Measurements from ENCODE around the gene CSDE1.
"Not testable (repeated sequence)": the region's sequence is repeated elsewhere in the genome, so short reads cannot be mapped to it uniquely, and the experiment has no call there.

Gene CSDE1

GRCh38 chr1:114764689-114765088, 6.9 kb upstream of the CSDE1 start:
- Histone ChIP-seq H3K4me3 (ENCODE audit: low read depth, low read length) (no peak overlapping the region), H3K9me3 (ENCODE audit: control insufficient read depth, insufficient read depth, low read length) (no peaks in the 10 kb centered on the region), H3K27me3 (ENCODE audit: control insufficient read depth, insufficient read depth, low read length) (no peaks in the 10 kb centered on the region), H3K9ac (ENCODE audit: low read depth, low read length) (no peak overlapping the region), H3K4me1 (ENCODE audit: control insufficient read depth, insufficient read depth, low read length) (no peaks in the 10 kb centered on the region), H3K36me3 (ENCODE audit: control insufficient read depth, insufficient read depth, low read length) (no peaks in the 10 kb centered on the region)

DNA sequence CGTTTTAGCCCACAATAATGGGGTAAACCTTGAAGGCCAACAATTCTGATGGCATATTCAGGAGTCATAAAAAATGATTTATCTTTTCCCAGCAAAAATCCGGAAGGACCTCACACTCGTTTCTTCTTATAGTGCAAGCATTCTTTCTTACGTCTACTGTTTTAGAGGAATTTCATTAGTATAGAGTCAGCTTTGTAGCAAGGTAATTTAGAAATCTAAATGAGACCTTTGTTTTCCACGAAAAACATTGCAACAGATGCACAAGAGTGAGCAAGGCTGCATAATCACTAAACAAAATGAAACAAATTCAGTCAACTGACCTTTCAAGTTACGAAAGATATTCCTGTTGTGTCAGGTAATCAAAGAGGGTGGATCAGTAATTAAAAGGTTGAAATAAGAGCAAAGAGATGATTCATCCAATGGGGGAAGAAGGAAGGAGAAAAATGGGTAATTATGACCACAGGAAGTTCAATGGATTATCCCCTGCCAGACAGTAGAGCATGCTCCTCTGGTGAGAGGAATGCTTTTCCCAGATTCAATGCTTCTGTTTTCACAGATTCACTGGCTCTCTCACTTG, 560 bp upstream of the CSDE1 start:
- no peaks in the 10 kb centered on the region for H3K36me3 ChIP-seq (ENCODE audit: control insufficient read depth, insufficient read depth, low read length)
- no peaks in the 10 kb centered on the region for H3K27me3 ChIP-seq (ENCODE audit: control insufficient read depth, insufficient read depth, low read length)
- H3K4me1 ChIP-seq (ENCODE audit: control insufficient read depth, insufficient read depth, low read length): peaks cover 8% of the 10 kb centered on the region
- peak overlapping the region; percentile 79 for H3K9ac ChIP-seq (ENCODE audit: low read depth, low read length)
- no peaks in the 10 kb centered on the region for H3K9me3 ChIP-seq (ENCODE audit: control insufficient read depth, insufficient read depth, low read length)
- H3K4me3 ChIP-seq (ENCODE audit: low read depth, low read length): peak overlapping the region; percentile 23

GRCh38 chr1:114756949-114757454, 782 bp downstream of the CSDE1 start:
- H3K4me1 ChIP-seq (ENCODE audit: control insufficient read depth, insufficient read depth, low read length): peaks cover 22% of the 10 kb centered on the region
- peak overlapping the region; percentile 100 for H3K4me3 ChIP-seq (ENCODE audit: low read depth, low read length)
- H3K9ac ChIP-seq (ENCODE audit: low read depth, low read length): peak overlapping the region; percentile 87
- H3K27me3 ChIP-seq (ENCODE audit: control insufficient read depth, insufficient read depth, low read length): no peaks in the 10 kb centered on the region
- H3K36me3 ChIP-seq (ENCODE audit: control insufficient read depth, insufficient read depth, low read length): no peaks in the 10 kb centered on the region
- no peaks in the 10 kb centered on the region for H3K9me3 ChIP-seq (ENCODE audit: control insufficient read depth, insufficient read depth, low read length)

DNA sequence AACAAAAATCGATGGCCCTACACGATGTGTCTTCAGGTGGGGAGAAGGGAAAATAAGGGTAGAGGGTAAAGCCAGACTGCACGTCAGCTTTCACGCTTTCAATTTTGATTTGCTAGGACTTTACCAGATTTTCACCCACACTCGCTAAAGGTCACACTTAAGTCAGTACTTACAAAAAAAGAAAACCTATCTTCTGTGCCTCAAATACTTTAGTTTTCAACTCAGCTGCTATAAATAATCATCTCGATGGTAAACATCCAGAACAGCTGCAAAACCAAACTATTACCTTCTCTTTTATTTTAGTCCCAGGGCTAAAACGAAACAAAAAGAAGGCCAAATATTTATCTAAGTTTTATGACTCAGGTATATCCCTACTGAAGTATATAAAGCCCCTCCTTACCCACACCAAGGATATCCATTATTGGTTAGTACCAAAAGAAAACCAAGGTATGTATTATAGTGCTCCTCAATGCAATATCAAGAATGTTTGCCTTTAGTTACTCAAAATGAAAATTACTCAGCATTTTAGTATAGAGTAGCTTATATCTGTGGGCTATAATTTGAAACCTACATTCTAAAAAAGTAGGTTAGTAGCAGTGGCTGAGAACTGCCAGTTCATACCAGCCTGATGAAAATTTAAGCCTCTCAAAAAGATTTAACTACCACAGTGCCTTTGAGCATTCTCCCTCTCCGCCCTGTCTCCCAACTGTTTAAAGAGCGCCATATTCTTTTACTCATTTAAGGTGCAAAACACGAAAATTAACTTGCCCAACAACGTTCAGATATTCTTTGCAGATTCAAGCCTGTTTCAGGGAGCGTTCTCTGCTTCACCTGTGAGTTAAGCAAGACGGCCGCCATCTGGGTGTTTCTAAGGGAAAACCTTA, 1.5 kb downstream of the CSDE1 start:
- H3K4me1 ChIP-seq (ENCODE audit: control insufficient read depth, insufficient read depth, low read length): peaks cover 22% of the 10 kb centered on the region
- no peaks in the 10 kb centered on the region for H3K9me3 ChIP-seq (ENCODE audit: control insufficient read depth, insufficient read depth, low read length)
- H3K36me3 ChIP-seq (ENCODE audit: control insufficient read depth, insufficient read depth, low read length): no peaks in the 10 kb centered on the region
- no peaks in the 10 kb centered on the region for H3K27me3 ChIP-seq (ENCODE audit: control insufficient read depth, insufficient read depth, low read length)
- H3K9ac ChIP-seq (ENCODE audit: low read depth, low read length): peak overlapping the region; percentile 87
- peak overlapping the region; percentile 100 for H3K4me3 ChIP-seq (ENCODE audit: low read depth, low read length)

- Histone ChIP-seq H3K27me3 (ENCODE audit: control insufficient read depth, insufficient read depth, low read length) (no peaks in the 10 kb centered on the region), H3K4me1 (ENCODE audit: control insufficient read depth, insufficient read depth, low read length) (peaks cover 24% of the 10 kb centered on the region), H3K9me3 (ENCODE audit: control insufficient read depth, insufficient read depth, low read length) (no peaks in the 10 kb centered on the region), H3K9ac (ENCODE audit: low read depth, low read length) (no peak overlapping the region), H3K4me3 (ENCODE audit: low read depth, low read length) (peak overlapping the region; percentile 3), H3K36me3 (ENCODE audit: control insufficient read depth, insufficient read depth, low read length) (no peaks in the 10 kb centered on the region)
These were observed 2.5 kb downstream of the CSDE1 start for GRCh38 chr1:114755006-114755931.

- not testable (repeated sequence) for H3K9me3 ChIP-seq (ENCODE audit: control insufficient read depth, insufficient read depth, low read length); H3K36me3 ChIP-seq (ENCODE audit: control insufficient read depth, insufficient read depth, low read length); H3K27me3 ChIP-seq (ENCODE audit: control insufficient read depth, insufficient read depth, low read length); H3K4me3 ChIP-seq (ENCODE audit: low read depth, low read length); H3K9ac ChIP-seq (ENCODE audit: low read depth, low read length)
- peaks cover 24% of the 10 kb centered on the region for H3K4me1 ChIP-seq (ENCODE audit: control insufficient read depth, insufficient read depth, low read length)
These were observed 4.1 kb downstream of the CSDE1 start for GRCh38 chr1:114753702-114754101.

GRCh38 chr1:114753143-114753542, 4.6 kb downstream of the CSDE1 start:
- Histone ChIP-seq H3K9ac (ENCODE audit: low read depth, low read length) (no peak overlapping the region), H3K36me3 (ENCODE audit: control insufficient read depth, insufficient read depth, low read length) (peaks cover 4% of the 10 kb centered on the region), H3K4me3 (ENCODE audit: low read depth, low read length) (peak overlapping the region; percentile 22), H3K27me3 (ENCODE audit: control insufficient read depth, insufficient read depth, low read length) (no peaks in the 10 kb centered on the region), H3K9me3 (ENCODE audit: control insufficient read depth, insufficient read depth, low read length) (no peaks in the 10 kb centered on the region), H3K4me1 (ENCODE audit: control insufficient read depth, insufficient read depth, low read length) (peaks cover 24% of the 10 kb centered on the region)

GRCh38 chr1:114750780-114751179, 7.0 kb downstream of the CSDE1 start:
- Histone ChIP-seq H3K9ac (ENCODE audit: low read depth, low read length) (no peak overlapping the region), H3K27me3 (ENCODE audit: control insufficient read depth, insufficient read depth, low read length) (no peaks in the 10 kb centered on the region), H3K36me3 (ENCODE audit: control insufficient read depth, insufficient read depth, low read length) (peaks cover 4% of the 10 kb centered on the region), H3K4me3 (ENCODE audit: low read depth, low read length) (no peak overlapping the region), H3K9me3 (ENCODE audit: control insufficient read depth, insufficient read depth, low read length) (no peaks in the 10 kb centered on the region), H3K4me1 (ENCODE audit: control insufficient read depth, insufficient read depth, low read length) (peaks cover 24% of the 10 kb centered on the region)

- Histone ChIP-seq H3K9ac (ENCODE audit: low read depth, low read length) (no peak overlapping the region), H3K27me3 (ENCODE audit: control insufficient read depth, insufficient read depth, low read length) (no peaks in the 10 kb centered on the region), H3K36me3 (ENCODE audit: control insufficient read depth, insufficient read depth, low read length) (peaks cover 4% of the 10 kb centered on the region), H3K9me3 (ENCODE audit: control insufficient read depth, insufficient read depth, low read length) (no peaks in the 10 kb centered on the region), H3K4me3 (ENCODE audit: low read depth, low read length) (no peak overlapping the region), H3K4me1 (ENCODE audit: control insufficient read depth, insufficient read depth, low read length) (peaks cover 20% of the 10 kb centered on the region)
These were observed 7.9 kb downstream of the CSDE1 start for GRCh38 chr1:114749835-114750234.

DNA sequence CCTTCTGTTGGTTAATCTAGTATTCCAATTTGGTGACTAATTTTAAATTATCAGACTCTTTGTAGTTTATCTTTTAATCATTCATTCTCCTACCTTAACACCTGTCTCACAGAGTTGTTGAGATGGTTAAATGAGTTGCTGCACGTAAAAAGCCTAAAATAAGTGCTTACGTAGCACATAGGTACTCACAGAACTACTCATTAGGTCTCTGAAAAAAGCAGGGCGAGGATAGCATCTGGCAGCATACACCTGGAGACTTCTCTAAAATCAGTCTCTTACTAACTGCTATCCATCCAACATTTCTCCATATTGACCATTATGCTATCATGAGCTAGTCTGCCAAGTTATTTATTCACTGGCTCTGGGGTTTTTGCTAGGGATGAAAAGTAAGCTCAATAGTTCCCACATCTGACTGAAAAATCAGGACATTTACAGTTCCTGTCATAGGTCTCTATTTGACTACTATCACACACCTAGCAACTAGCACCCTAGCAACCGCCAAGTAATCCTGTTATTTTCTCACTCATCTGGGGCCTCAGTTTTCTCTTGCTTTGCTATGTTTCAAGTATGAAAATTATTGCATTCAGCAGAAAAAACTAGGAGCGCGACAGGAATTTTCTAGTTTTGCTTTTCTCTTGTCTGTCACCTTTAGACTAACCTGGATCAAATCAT, 11.2 kb downstream of the CSDE1 start:
- H3K36me3 ChIP-seq (ENCODE audit: control insufficient read depth, insufficient read depth, low read length): peaks cover 4% of the 10 kb centered on the region
- H3K4me3 ChIP-seq (ENCODE audit: low read depth, low read length): no peak overlapping the region
- no peak overlapping the region for H3K9ac ChIP-seq (ENCODE audit: low read depth, low read length)
- H3K9me3 ChIP-seq (ENCODE audit: control insufficient read depth, insufficient read depth, low read length): no peaks in the 10 kb centered on the region
- H3K4me1 ChIP-seq (ENCODE audit: control insufficient read depth, insufficient read depth, low read length): peaks cover 2% of the 10 kb centered on the region
- H3K27me3 ChIP-seq (ENCODE audit: control insufficient read depth, insufficient read depth, low read length): no peaks in the 10 kb centered on the region

DNA sequence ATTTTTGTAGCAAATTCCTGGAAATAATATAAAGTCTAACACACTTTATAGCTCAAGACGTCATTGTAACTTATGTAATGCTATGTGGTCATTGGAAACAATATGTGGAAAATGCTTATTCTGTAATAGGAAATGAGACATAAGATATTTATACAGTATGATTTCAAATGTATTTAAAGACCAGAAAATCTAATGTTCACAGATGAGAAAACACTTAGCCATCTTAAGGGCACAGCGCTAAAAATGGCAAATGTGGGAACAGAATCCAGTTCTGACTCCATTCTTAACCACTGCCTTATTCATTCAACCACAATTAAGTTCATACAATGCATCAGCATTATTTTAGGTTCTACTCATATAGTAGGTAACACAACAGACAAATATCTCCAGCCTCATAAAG, 12.5 kb downstream of the CSDE1 start:
- Histone ChIP-seq H3K4me3 (ENCODE audit: low read depth, low read length) (no peak overlapping the region), H3K4me1 (ENCODE audit: control insufficient read depth, insufficient read depth, low read length) (no peaks in the 10 kb centered on the region), H3K27me3 (ENCODE audit: control insufficient read depth, insufficient read depth, low read length) (no peaks in the 10 kb centered on the region), H3K9ac (ENCODE audit: low read depth, low read length) (no peak overlapping the region), H3K36me3 (ENCODE audit: control insufficient read depth, insufficient read depth, low read length) (peaks cover 4% of the 10 kb centered on the region), H3K9me3 (ENCODE audit: control insufficient read depth, insufficient read depth, low read length) (no peaks in the 10 kb centered on the region)

Measured in iPS-15b (cell line).